GM18520 (cell line): ENCODE results near the gene SYNE4.
"Not testable (repeated sequence)": the region's sequence is repeated elsewhere in the genome, so short reads cannot be mapped to it uniquely, and the experiment has no call there.

Experiments
- ATAC-seq: cut with Tn5 transposase; IDR thresholded peaks from one replicate; pipeline ENCODE4 v1.9.1; 2021; ENCODE audit not compliant: unreplicated experiment

Gene SYNE4, protein sequence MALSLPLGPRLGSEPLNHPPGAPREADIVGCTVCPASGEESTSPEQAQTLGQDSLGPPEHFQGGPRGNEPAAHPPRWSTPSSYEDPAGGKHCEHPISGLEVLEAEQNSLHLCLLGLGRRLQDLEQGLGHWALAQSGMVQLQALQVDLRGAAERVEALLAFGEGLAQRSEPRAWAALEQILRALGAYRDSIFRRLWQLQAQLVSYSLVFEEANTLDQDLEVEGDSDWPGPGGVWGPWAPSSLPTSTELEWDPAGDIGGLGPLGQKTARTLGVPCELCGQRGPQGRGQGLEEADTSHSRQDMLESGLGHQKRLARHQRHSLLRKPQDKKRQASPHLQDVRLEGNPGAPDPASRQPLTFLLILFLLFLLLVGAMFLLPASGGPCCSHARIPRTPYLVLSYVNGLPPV

GRCh38 chr19:36008336-36008978, at the start of gene SYNE4:
Gene SYNE4, minus strand, starts transcription at chr19:36008813. Its CDS starts 132 bp downstream, at chr19:36008681.
- ATAC-seq = no peak

DNA sequence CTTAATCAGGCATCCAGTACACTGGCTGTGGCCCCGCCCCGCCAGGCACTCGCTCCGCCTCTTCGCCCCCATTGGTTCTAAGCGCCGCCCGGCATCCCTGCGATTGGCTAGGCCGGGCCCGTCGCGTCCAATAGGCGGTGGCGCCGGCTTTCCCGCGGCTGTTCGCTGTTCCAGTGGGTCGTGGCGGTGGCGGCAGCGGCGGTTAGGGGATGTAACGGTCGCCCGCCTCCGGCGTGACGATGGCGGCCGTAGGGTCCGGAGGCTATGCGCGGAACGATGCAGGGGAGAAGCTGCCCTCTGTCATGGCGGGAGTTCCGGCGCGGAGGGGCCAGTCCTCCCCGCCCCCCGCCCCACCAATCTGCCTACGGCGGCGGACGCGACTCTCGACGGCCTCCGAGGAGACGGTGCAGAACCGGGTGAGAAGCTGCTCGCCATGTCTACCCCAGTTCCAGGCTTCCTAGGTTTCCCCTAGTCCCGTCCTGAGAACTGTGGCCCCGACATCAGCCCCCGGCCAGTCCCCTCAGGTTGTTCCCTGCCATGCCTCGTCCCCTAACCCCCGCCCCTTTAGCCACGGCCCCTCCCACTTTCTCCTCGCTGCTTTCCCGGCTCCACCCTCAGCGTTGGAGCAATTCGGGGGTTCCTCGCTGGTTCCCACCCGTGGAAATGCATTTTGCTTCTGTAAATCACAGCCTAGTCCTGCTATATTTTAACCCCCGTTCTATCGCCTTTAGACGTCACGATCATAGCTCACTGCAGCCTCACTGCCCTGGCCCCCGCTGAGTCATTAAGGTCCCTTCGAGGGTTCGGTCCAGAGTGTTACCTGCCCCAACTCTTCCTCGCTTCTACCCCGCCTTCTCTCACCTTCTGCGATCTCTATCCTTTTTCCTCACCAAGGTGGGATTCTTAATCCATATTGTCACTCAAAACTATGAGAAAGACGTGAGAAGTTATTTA, 46.4 kb upstream of the SYNE4 start, which contains the start of gene WDR62:
Gene WDR62 (plus strand): TSS at position 165 of the 954 bp plus-strand sequence. CDS start 75 bp downstream, at position 240.
- ATAC-seq = peak; percentile 50

- peak; percentile 75 for ATAC-seq
Observed at GRCh38 chr19:36054119-36054732, 45.6 kb upstream of the SYNE4 start, which contains the start of gene THAP8. Gene THAP8, minus strand, starts transcription at chr19:36054285. Its CDS starts 68 bp downstream, at chr19:36054217.

- ATAC-seq = no peak
Observed at GRCh38 chr19:36051637-36052036, 43.0 kb upstream of the SYNE4 start.

DNA sequence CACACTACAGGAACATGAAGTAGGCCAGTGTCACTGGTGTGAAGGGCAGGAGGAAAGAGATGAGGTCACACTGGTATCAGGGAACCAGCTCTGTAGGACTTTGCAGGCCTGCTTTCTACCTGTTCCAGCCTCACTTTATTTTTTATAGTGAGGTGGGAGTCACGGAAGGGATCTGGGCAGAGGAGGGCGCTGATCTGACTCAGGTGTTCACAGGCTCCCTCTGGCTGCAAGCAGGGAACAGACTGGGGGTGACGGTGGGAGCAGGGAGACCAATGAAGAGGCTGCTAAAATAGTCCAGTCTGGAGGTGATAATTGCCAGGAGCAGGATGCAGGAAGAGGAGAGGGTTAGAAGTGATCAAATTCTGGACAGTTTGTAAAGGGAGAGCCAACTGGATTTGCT, 42.6 kb upstream of the SYNE4 start:
- ATAC-seq = no peak

DNA sequence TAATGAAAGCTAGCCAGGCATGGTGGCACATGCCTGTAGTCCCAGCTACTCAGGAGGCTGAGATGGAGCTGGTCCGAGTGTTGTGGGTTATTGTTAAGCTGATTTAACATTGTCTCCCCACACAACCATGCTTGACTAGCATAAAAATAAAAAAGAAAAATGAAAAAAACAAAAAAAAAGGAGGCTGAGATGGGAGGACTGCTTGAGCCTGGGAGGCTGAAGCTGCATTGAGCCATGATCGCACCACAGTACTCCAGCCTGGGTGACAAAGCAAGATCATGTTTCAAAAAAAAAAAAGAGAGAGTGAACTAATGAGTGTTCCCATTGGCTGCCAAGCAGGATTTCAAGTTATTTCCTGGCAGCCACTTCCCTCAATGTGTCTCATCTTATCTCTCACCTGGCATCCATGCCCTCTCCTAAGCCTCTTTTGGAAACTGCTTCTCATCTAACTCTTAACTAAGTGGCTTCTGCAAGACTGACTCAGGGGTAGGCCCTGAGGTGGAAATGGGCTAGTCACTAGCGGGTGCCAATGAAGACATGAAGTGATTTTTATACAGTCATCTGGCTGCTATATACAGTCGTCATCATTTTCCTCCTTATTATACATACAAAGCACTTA, 40.6 kb upstream of the SYNE4 start:
- no peak for ATAC-seq

GRCh38 chr19:36047835-36048234, 39.2 kb upstream of the SYNE4 start:
- no peak for ATAC-seq

DNA sequence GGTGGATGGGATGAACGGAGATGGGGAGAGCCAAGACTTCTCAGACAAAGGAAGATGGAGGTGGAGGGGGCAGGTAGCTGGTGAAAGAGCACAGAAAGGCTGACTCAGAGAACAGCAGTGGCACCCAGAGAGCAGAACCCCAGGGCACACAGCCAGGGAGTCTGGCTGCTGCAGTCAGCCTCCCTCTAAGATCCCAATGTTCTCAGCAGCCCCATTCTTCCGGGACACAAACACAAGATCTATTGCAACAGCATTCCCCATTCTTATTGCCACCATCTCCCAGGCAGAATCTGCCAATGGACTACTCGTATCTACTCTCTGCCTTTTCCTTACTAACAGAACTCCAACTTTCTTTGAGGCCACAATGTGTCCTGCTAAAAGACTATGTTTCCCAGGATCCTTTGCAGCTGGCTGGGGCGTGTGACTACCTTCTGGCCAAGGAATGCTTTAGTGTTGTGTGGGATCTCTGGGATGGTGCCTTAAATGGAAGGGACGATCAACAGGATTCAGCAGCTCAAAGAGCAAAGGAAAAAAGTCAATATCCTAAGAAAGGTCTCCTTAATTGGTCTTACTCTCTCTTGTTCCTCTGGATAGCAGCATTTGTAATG, 37.9 kb upstream of the SYNE4 start:
- no peak for ATAC-seq

GRCh38 chr19:36043952-36044351, 35.3 kb upstream of the SYNE4 start:
- no peak for ATAC-seq

DNA sequence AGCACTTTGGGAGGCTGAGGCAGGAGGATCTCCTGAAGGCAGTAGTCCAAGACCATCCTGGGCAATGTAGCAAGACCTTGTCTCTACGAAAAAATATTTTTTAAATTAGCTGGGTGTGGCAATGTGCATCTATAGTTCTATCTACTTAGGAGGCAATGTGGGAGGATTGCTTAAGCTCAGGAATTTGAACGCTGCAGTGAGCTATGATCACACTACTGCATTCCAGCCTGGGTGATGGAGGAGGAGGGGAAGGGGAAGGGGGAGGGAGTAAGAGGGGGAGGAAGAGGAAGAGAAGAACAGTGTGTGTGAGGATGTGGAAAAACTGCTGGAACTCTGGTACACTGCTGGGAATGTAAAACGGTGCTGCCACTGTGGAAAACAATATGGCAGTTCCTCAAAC, 33.2 kb upstream of the SYNE4 start:
- no peak for ATAC-seq

DNA sequence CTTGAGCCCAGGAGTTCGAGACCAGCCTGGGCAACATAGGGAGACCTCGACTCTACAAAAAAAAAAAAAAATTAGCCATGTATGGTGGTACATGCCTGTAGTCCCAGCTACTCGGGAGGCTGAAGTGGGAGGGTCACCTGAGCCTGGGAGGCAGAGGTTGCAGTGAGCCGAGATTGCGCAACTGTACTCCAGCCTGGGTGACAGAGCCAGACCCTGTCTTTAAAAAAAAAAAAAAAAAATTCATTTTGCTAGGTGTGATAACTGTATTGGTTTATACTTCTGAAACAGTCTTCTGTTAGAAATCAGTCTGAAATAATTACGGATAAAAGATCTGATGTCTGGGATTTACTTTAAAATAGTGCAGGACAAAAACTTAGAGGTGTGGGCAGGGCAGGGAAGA, 32.5 kb upstream of the SYNE4 start:
- ATAC-seq = not testable (repeated sequence)

GRCh38 chr19:36040495-36040894, 31.9 kb upstream of the SYNE4 start:
- ATAC-seq = no peak

DNA sequence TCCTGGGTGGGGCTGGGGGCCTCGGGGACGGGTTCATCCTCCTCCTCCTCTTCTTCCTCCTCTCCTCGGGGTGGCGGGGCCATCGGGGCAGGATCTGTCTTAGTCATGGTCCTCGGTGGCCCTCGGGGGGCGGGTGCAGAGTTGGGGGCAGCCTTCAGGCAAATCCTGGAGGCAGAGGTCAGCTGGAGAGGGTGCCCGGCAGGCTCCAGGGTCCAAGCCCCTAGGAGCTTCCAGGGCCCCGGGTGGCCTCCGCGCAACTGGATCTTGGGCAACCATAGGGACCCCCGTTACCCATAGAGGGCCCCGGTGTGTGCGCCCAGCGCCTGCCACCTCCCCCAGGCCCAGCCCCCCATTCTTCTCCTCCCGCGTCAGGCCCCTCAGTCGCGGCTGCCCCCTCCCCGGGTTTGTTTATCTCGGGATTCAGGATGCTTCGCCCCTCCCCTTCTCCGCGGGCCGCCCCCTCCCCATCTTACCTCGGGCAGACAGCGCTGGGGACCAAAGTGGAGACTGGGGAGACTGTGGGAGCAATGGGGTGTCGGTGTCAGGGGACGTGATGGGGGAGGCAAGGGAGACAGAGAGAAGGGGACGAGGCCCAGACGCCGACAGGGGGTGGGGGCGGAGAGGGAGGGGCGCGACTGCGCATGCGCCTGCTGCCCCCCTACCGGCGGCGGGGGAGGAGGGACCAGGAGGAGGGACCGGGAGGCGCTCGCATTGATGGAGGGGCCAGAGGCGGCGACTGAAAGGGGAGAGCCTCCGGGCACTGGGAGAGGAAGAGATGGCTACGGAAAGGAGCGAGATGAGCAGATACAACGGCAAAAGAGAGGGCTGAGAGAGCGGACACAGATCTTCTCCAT, 23.9 kb upstream of the SYNE4 start, which contains the start of gene CLIP3:
Gene CLIP3 (minus strand): TSS at position 623 of the 854 bp plus-strand sequence. CDS start 516 bp downstream, at position 107.
- no peak for ATAC-seq

DNA sequence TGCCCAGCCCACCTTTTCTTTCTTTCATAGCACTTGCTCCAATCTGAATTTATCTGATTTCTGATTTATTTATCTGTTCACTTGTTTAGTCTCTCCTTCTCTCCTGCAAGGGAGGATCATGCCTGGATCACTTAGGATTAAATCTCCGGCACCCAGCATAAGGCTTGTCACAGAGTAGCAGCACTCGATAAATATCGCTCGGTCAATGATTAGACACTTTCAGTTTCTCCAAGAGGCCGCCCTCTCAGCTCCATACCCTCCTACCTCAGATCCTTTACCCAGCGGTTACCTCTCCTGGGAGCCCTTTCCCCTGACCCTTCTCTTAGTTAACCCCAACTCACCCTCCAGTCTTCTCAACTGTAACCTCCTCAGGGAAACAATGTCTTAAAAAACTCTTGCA, 22.7 kb upstream of the SYNE4 start:
- ATAC-seq = no peak

GRCh38 chr19:36030264-36031148, 21.9 kb upstream of the SYNE4 start:
- no peak for ATAC-seq

DNA sequence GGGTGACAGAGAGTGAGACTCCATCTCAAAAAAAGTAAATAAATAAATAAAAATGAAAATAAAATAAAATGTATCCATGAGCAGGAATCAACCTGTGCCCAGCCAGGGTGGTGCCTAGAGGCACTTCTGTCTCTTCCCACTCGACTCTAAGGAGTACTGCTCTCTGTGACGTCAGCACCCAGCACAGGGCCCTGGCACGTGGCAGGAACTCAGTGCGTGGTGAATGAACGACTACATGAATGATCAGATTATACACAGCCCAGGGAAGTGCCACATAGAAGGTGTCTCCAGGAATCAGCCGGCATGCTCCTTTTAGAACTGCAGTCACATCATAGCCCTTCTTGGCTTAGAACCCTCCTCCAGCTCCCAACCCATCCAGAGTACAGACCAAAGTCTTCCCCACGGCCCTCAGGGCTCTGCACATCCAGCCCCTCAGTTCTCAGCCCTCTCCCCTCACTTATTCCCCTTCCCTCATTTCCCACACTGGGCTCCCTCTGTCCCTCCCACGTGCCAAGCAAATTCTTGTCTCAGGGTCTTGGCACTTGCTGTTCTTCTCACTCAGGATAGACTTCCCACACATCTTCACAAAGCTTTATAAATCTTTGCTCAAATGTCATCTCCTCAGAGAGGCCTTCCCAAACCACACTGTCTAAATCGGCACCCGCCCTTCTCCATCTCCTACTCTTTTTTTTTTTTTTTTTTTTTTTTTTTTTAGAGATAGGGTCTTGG, 19.9 kb upstream of the SYNE4 start:
- ATAC-seq = no peak

DNA sequence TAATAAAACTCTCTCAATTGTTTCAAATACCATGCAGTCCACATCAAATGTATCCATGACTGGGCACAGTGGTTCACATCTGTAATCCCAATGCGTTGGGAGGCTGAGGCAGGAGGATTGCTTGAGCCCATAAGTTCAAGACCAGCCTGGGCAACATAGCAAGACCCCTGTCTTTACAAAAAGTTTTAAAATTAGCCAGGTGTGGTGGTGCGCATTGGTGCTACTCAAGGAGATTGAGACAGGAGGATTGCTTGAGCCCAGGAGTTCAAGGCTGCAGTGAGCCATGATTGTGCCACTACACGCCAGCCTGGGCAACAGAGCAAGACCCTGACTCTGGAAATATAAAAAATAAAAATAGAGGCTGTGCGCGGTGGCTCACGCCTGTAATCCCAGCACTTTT, 19.1 kb upstream of the SYNE4 start:
- no peak for ATAC-seq
